GM18951 (cell line): ENCODE data around the gene FZD2.

Experiments used
- POLR2A ChIP-seq: IDR thresholded peaks from 4 replicates; pipeline ENCODE4 v1.6.1; 2011; ENCODE audit warnings: mild to moderate bottlenecking; ENCODE audit not compliant: insufficient read length, insufficient read depth; ENCODE audit errors: extremely low read depth
- in situ Hi-C: fragments of 300-500 bp; cut with MboI; formaldehyde crosslinking; loops from one replicate; pipeline ENCODE4 v1.12.0; 2022; ENCODE audit warnings: low sequenced_read_pairs, mixed read lengths, inconsistent platforms; ENCODE audit not compliant: unreplicated experiment

FZD2 gene

DNA sequence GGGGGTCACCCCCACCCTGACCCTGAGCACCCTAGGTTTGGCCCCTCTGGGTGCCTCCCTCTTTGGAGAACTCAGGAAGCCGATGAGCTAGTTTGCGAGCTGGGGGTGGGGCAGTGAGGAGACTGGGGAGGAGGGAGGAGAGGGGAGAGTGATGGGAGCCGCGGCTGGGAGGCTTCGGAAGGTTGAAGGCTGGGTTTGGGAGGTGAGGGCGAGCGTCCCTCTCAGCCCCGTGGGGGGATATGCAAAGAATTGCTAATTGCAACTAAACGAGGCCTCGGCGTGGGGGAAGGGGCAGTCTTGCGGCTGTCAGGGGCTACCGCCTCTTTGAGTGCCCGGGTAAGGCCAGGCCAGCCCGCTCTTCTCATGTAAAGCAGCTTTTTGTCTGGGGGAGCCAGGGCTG, 17.6 kb upstream of the FZD2 start:
- in situ Hi-C loops, result no loop called here
- TF ChIP-seq POLR2A, result no peak

DNA sequence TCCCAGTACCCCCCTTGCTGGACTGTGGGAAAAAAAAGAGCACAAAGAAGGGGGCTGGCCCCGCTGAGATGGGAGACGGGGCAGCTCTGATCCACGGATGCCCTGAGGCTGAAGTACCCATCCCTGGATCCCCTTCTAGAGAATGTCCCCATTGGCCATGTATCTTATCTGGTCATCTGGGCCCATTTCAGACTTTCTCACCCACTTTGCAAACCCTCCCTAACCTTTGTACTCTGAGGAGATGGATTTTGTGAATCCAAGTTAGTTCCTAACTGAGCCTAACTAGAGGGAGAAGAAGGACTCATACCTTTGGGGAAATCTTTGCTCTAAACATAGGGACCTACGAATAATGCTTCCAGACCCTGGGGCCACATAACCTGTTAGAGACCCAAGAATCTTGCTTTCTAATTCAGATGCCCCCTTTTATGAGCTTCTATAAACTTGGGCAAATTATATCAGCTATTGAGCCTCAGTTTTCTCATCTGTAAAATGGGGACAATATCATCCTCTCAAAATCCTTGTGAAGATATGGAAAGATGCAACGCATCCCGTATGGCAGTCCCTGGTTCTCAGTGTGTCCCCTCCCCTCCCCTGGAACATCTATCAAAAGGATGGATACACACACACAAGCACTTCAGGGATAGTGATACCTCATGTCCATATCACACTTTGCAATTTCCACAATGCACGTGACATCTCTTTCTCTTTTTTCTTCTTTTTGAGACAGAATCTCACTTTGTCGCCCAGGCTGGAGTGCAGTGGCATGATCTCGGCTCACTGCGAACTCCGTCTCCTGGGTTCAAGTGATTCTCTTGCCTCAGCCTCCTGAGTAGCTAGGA, 16.8 kb upstream of the FZD2 start:
- in situ Hi-C loops, result no loop called here
- TF ChIP-seq POLR2A, result no peak

DNA sequence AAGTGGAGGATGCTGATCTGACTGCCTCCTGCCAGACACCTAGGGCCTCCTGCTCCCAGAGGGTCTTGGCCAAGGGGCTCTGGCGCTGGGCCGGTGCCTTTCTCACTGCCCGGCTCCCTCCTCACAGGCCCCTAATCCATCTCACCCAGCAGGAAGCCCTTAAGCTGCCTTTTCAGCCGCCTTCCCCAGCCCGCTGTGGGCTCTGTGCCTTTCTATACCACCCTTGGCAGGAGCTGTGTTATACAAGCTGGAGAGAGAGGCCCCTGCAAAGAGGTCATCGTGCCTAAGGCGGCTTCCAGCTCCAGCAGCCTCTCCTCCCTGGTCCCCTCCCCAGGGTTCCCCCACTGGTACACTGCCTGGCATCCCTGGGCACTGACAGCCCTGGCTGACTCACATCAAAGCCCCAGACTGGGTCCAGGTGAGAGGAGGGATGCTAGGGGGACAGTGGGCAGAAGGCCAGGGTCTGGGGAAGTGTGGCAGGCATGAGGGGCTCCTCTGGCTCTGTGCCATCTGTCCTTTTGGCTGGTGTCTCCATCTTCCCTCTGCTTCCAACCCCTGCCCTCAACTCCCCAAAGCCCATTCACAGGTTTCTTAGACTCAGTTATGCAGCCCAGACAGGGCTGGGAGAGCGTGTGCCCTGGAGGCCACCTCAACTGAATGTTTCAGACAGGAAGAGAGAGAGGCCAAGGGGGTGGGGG, 15.3 kb upstream of the FZD2 start:
- no peak for TF ChIP-seq POLR2A
- in situ Hi-C loops, result no loop called here

DNA sequence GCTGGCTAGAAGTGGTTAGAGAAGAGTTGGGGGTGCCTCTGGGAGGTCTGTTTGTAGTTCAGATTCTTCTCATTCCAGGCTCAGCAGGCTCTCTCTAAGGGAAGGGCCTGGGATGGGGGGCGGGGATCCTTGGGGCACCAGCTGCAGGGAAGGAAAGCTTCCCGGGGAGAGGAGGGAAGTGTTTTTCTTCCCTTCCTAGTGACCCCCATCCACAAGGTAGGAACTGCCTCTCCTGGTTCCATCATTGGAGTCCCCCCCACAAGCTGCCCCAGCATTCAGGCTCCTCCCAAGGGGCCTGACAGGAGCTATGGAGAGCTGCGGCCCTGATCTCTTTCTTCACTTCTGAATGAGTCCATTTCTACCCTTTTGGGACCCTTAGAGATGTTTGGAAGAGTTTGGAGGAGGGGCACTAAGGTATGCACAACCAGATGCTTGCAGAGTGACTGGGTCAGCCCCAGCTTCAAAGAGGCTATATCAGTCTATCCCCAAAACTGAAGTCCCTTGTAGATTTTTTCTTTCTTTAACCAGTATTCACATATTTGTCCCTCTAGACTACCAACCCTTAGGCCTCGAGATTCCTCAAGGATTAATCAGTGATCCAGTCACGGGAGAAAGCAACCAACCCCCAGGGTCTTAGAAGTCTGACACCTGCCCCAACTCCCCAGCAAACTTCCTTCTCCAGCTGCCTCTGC, 13.9 kb upstream of the FZD2 start:
- no peak for TF ChIP-seq POLR2A
- in situ Hi-C loops, result no loop called here

DNA sequence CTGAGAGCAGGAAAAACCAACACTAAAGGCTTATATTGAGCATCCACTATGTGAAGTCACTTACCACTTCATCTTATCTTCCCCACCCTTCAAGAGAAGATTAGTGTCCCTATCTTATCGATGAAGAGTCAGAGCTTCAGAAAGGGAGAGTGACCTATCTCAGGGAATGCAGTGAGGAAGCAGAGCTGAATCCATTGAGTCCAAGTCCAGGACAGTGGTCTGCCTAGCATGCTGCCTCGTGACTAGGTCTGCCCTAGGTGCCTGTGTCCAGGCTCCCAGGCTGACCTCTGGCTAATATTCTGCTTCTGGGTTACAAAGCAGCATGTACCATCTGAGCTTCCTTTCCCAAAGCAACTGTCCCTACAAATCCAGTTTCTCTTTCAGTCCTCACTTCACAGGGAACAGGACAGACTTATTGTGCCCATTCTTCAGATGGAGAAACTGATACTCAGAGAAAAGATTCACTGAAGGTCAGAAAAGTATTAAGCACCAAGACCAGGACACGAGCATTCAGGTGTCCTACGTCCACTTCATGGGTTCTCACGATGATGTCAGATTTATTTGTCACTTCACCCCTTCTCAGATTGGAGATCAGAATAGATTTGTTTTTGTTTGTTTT, 13.3 kb upstream of the FZD2 start:
- in situ Hi-C loops, result no loop called here
- no peak for TF ChIP-seq POLR2A

DNA sequence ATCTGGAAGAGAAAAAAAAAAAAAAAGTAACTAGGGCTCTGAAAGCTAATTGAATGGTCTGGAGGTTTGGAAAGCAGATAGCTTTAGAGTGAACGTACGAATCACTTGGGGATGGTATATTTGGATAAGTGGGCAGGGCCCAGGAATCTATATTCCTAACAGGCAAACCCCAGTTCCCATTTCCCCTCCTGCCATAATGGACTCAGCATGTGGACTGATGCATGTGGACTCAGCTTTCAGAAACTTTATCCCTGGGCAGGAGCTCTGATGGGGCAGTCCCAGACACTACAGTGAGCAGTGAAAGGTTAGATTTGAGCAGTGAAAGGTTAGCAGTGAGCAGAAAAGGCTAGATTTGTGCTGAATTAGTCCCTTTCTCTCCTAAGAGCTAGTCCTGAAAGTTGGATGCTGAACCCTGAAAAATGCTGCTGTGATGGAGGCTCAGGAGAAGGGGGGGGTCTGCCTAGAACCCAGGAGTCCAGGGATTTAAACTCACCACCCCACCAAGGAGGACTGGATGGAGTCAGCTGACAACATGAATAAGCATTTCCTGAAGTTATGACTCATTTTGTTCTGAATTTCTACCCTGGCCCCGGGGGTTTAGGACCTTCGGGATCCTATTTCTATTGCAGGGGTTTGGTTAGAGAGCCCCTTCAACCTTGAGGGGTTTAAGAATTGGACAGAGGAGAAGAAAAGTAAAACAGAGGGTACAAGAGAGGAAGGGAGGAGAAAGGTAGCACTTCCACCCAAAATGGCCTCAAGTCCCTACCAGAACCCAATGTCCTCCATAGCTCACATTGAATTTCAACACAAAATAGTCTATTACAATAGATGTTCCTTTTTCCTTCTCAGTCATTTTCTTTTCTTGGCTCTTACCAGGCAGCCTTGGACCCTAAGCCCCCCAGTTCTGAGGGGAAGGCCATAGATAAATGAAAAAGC, 10.3 kb upstream of the FZD2 start:
- no peak for TF ChIP-seq POLR2A
- in situ Hi-C loops, result no loop called here

DNA sequence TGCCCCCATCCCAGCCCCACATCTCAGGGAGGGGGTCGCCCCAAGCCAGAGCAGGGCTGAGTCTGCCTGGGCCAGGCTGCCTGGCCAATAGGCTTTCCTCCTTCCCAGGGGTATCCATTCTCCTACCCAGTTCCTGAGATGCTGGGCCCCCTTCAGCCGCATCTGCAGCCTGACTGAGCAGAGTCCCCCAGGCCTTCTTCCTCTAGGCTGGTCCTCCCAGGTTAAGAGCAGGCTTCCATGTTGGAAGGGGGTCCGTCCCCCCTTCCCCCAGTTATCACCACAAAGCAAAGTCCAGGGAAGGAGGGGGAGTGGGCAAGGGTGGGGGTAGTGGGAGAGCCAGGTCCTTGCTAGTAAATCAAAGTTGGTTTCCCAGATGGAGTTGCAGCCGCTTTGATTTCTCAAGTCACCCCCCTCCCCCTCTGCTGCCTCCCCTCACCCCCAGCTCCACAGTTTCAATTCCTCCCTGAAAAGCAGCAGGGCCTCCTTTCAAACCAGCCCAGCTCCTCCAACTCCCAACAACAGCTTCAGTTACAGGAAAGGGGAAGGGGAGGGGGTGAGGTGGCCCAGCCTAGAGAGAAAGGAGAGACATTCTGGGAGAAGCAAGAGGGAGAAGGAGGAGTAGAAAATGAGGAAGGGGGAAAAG, 9.5 kb upstream of the FZD2 start:
- TF ChIP-seq POLR2A, result no peak
- in situ Hi-C loops, result no loop called here

DNA sequence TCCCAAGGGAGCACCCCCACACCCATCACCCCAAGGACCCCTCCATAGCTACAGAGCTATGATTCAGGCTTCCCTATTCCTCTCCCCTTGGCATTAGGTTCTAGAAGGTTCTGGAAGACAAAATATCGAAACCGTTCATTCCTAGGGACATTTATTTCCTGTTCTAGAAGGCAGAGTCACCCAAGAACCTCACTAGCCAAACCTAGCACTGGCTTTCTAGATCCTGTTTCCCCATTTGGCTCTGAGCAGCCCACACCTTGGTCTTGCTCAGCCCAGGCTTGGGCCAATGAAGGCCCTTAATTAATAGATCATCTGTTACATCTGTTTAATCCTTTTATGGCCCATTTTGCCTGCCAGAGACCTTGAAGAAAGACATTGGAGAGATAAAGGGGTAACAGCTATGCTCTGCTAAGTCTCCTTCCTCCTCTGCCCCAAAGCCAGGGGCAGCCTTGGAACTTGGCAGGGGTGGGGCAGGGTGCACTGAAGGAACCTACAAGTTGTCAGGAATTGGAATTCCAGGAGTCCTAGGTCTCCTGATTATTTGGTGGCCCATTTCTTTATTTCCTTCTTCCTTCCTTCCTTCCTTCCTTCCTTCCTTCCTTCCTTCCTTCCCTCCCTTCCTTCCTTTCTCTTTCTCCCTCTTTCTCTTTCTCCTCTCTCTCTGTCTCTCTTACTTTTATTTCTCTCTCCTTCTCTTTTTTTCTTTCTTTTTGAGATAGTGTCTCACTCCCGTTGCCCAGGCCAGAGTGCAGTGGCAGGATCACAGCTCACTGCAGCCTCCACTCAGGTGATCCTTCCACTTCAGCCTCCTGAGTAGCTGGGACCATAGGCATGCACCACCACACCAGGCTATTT, 8.7 kb upstream of the FZD2 start:
- in situ Hi-C loops, result no loop called here
- TF ChIP-seq POLR2A, result no peak

DNA sequence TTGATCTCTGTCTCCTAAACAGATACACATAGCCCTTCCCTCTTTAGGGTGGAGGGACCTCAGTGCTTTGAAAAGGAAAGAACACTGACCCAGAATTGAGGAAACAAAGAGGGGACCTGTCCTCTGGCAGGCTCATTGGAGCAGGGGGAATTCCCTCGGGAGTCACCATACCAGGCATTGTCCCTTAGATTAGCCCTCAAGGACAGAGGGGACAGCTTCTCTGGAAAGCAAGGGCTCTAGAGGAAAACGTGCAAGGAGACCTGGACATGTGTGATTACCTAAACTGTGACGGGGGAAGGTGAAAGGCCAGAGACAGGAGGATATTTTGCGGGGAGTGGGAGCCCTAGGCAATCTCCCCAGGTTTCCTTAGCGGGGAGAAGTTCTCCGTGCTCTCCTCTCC, 7.6 kb upstream of the FZD2 start:
- in situ Hi-C loops, result no loop called here
- no peak for TF ChIP-seq POLR2A

DNA sequence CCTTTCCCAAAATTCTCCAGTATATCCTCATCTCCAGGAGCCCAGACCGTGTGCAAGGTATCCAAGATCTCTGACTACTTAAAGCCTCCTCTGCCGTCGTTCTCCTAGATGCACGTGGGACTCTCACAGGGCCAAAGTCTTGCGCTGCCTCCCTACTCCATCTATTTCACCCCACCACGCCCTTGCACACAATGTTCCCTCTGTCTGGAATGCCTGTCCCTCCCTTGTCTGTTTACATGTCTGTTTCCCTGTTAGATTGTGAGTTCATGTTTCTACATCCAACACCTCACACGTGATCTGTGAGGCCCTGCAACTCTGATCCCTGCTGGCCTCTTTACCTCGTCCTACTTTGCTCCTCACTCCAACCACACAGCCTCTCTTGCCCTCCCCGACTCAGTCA, 4.9 kb upstream of the FZD2 start:
- TF ChIP-seq POLR2A, result no peak
- in situ Hi-C loops, result no loop called here

DNA sequence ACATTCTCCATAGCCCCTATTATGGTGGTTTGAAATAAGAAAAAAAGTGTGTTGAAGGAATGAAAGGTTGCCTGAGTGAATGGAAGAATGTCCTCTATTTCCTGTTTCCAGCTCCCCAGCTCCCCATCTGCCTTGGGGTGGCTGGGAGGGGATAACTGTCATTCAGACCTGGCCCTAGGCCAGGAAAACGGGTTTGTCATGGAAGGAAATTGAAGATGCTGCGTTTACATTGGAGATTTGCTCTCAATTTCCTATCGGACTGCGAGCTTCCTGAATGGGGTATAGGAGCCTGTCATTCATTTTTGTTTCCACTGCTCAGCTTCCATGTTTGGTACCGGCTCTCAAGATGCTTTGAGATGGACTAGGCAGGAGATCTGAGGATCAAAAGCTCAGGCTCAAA, 2.2 kb upstream of the FZD2 start:
- in situ Hi-C loops, result no loop called here
- no peak for TF ChIP-seq POLR2A
